Midbrain (tissue), 1 donor: Measurements from ENCODE around the gene SV2B.

Source experiments
- DNase-seq: peaks from one replicate; lab custom pipeline; 2025; lab: John Stamatoyannopoulos, UW

Gene SV2B

GRCh38 chr15:91104111-91104510 is 4.1 kb downstream of the SV2B start:
- peak; percentile 55 for DNase-seq

GRCh38 chr15:91108421-91108820 is 8.4 kb downstream of the SV2B start:
- no peak for DNase-seq

GRCh38 chr15:91109885-91110284 is 9.8 kb downstream of the SV2B start:
- no peak for DNase-seq

- no peak for DNase-seq
These were observed 10.3 kb downstream of the SV2B start for GRCh38 chr15:91110407-91110806.

- DNase-seq, result no peak
These were observed 13.0 kb downstream of the SV2B start for GRCh38 chr15:91113030-91113429.

GRCh38 chr15:91114301-91114700 is 14.2 kb downstream of the SV2B start:
- no peak for DNase-seq

- DNase-seq, result no peak
These were observed 16.3 kb downstream of the SV2B start for GRCh38 chr15:91116113-91117067.

- DNase-seq, result no peak
These were observed 17.3 kb downstream of the SV2B start for GRCh38 chr15:91117375-91117774.

GRCh38 chr15:91118817-91119590 is 18.9 kb downstream of the SV2B start:
- DNase-seq, result no peak

GRCh38 chr15:91122296-91122695 is 22.2 kb downstream of the SV2B start:
- no peak for DNase-seq

- DNase-seq, result no peak
These were observed 24.1 kb downstream of the SV2B start for GRCh38 chr15:91124132-91124531.

GRCh38 chr15:91125162-91125561 is 25.1 kb downstream of the SV2B start:
- DNase-seq, result no peak

- DNase-seq, result no peak
These were observed 26.0 kb downstream of the SV2B start for GRCh38 chr15:91126080-91126479.

GRCh38 chr15:91127236-91127955 is 27.3 kb downstream of the SV2B start:
- DNase-seq, result no peak

GRCh38 chr15:91128016-91128415 is 28.0 kb downstream of the SV2B start:
- no peak for DNase-seq

GRCh38 chr15:91129436-91129835 is 29.4 kb downstream of the SV2B start:
- no peak for DNase-seq

GRCh38 chr15:91132079-91132478 is 32.0 kb downstream of the SV2B start:
- DNase-seq, result no peak

- no peak for DNase-seq
These were observed 33.5 kb downstream of the SV2B start for GRCh38 chr15:91133511-91133910.

- DNase-seq, result no peak
These were observed 35.4 kb downstream of the SV2B start for GRCh38 chr15:91135201-91136130.

- no peak for DNase-seq
These were observed 36.4 kb downstream of the SV2B start for GRCh38 chr15:91136386-91136923.

- no peak for DNase-seq
These were observed 40.5 kb downstream of the SV2B start for GRCh38 chr15:91140601-91141000.
